Testis (tissue), 2 donors: ENCODE measurements around the gene SLC10A4.

Source experiments
- CTCF ChIP-seq, 3 experiments: fragments of 450-650 bp in 2 of 3; fragments of 200-600 bp in 1 of 3; sonication (generic) in 1 of 3; IDR thresholded peaks; one replicate each; pipeline ENCODE4 v1.5.1; 2016 to 2019; ENCODE audit warnings: antibody characterized with exemption in 3 of 3, mild to moderate bottlenecking in 2 of 3, moderate library complexity in 1 of 3
- POLR2A ChIP-seq: fragments of 450-650 bp; IDR thresholded peaks from one replicate; pipeline ENCODE4 v1.6.1; 2017; ENCODE audit warnings: antibody characterized with exemption, mild to moderate bottlenecking, moderate library complexity

GRCh38 chr4:48450740-48451139, 32.4 kb upstream of the SLC10A4 start:
- no peak for TF ChIP-seq CTCF (IDR thresholded peaks at IDR 0.05)
- no peak for TF ChIP-seq POLR2A
